ENCODE data around the gene SLC45A2. TPM values are rescaled to one million over a fixed set of nuclear protein-coding genes. Genes with fewer than 3 reads are reported as not detected.

The SLC45A2 gene
- total and polyA plus RNA-seq, 2 of the 8 experiments (the other 6 are each of a cell fraction or from before 2014, with no cell fraction given), result 0.09 TPM; not detected in 1

DNA sequence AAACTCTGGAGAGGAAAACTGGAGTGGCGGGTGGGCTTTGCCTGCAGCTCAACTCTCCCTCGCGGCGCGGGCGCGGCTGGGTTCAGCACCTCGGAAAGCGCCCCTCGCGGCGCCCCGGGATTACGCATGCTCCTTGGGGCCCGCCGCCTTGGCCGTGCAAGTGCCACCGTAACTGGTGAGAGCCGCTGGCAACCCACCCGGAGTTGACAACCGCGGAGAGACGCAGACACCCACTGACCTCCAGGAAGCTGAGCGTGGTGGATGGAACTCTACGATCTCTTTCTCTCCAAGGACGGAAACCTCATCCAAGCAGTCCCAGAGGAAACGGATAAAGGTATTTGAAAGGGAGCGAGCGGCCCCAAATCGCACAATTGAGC, 48.5 kb downstream of the SLC45A2 start (continued):
- TF ChIP-seq TCF12 (IDR thresholded peaks at IDR 0.05; ENCODE audit: low read depth, low read length), result no peak
- no peak for TF ChIP-seq KDM1A (IDR thresholded peaks at IDR 0.05; ENCODE audit: borderline replicate concordance, low read length)
- TF ChIP-seq, protein P1, sequence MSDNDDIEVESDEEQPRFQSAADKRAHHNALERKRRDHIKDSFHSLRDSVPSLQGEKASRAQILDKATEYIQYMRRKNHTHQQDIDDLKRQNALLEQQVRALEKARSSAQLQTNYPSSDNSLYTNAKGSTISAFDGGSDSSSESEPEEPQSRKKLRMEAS (IDR thresholded peaks at IDR 0.05), result peak; percentile 83
- no peak for TF ChIP-seq FOSL1 (IDR thresholded peaks at IDR 0.05; ENCODE audit: insufficient read depth, low read depth, low read length)
- TF ChIP-seq ZNF274 (IDR thresholded peaks at IDR 0.05; ENCODE audit: borderline replicate concordance, extremely low read depth, low read length), result no peak
- TF ChIP-seq RFX5 (IDR thresholded peaks at IDR 0.05; ENCODE audit: borderline replicate concordance, low read depth, low read length), result no peak
- no peak for TF ChIP-seq CBX5 (IDR thresholded peaks at IDR 0.05; ENCODE audit: low read depth, low read length)
- no peak for TF ChIP-seq HDAC6 (IDR thresholded peaks at IDR 0.05; ENCODE audit: low read depth, low read length)
- TF ChIP-seq, protein P2, sequence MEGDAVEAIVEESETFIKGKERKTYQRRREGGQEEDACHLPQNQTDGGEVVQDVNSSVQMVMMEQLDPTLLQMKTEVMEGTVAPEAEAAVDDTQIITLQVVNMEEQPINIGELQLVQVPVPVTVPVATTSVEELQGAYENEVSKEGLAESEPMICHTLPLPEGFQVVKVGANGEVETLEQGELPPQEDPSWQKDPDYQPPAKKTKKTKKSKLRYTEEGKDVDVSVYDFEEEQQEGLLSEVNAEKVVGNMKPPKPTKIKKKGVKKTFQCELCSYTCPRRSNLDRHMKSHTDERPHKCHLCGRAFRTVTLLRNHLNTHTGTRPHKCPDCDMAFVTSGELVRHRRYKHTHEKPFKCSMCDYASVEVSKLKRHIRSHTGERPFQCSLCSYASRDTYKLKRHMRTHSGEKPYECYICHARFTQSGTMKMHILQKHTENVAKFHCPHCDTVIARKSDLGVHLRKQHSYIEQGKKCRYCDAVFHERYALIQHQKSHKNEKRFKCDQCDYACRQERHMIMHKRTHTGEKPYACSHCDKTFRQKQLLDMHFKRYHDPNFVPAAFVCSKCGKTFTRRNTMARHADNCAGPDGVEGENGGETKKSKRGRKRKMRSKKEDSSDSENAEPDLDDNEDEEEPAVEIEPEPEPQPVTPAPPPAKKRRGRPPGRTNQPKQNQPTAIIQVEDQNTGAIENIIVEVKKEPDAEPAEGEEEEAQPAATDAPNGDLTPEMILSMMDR (IDR thresholded peaks at IDR 0.05; ENCODE audit: control extremely low read depth in 1 of 3, insufficient read depth in 1 of 3, low read depth in 1 of 3, low read length in 3 of 3), result peak in 1 of 3 experiments; percentile 21; a peak in 1 of 4 replicates
- TF ChIP-seq CEBPB (IDR thresholded peaks at IDR 0.05; ENCODE audit: low read depth, low read length), result no peak
